Cardiac muscle cell (in vitro differentiated cells and primary cell): Measurements from ENCODE around the gene GTF2H1. TPM values are rescaled to one million over a fixed set of nuclear protein-coding genes. Genes with fewer than 3 reads are reported as not detected.
"Not testable (repeated sequence)": the region's sequence is repeated elsewhere in the genome, so short reads cannot be mapped to it uniquely, and the experiment has no call there.

ENCODE experiments used
- DNase-seq, 2 donors: peaks; one replicate each; pipeline versions ENCODE4 v3.0.0 to v3.0.0-alpha.2; 2010 to 2017; ENCODE audit warnings: low read depth in 1 of 2, low spot score in 1 of 2
- H3K27ac ChIP-seq: fragments of 200-600 bp; sonication (generic); 2 replicates; pipeline ENCODE4 v1.5.1; 2016
- H3K27me3 ChIP-seq: fragments of 200-600 bp; sonication (generic); 2 replicates; pipeline ENCODE4 v1.6.0; 2016; ENCODE audit warnings: control low read depth
- H3K36me3 ChIP-seq: fragments of 200-600 bp; sonication (generic); 2 replicates; pipeline ENCODE4 v1.5.1; 2016; ENCODE audit warnings: control low read depth
- H3K4me1 ChIP-seq: fragments of 200-600 bp; sonication (generic); 2 replicates; pipeline ENCODE4 v1.8.1; 2017; ENCODE audit warnings: low read depth, mild to moderate bottlenecking, mixed run types
- H3K4me3 ChIP-seq: fragments of 200-600 bp; sonication (generic); 2 replicates; pipeline ENCODE4 v1.5.1; 2016; ENCODE audit warnings: mild to moderate bottlenecking
- H3K9me3 ChIP-seq: fragments of 200-600 bp; sonication (generic); 2 replicates; pipeline ENCODE4 v1.5.1; 2017; ENCODE audit warnings: low read depth, mild to moderate bottlenecking, control low read depth
- CTCF ChIP-seq: IDR thresholded peaks from 2 replicates; pipeline ENCODE4 v1.5.1; 2012; ENCODE audit warnings: low read depth, mild to moderate bottlenecking, low read length
- polyA plus RNA-seq: library from polyadenylated mRNA; unstranded; fragments of >200 nt; fragmentation: Nextera tagmentation; extraction: Ambion mirVana; gene quantifications from 2 replicates; pipeline ENCODE4 v1.2.1, GENCODE V29; 2016
- total RNA-seq: library from RNA; depleted of rRNA; stranded (reverse); fragments of >200 nt; gene quantifications from 2 replicates; pipeline ENCODE4 v1.2.3, GENCODE V29; 2016

The GTF2H1 gene
- total and polyA plus RNA-seq, 2 experiments from 2014 or later = 24.6 to 25.8 TPM

GRCh38 chr11:18319914-18320313, 2.5 kb upstream of the GTF2H1 start:
- Histone ChIP-seq H3K27me3 (no peaks in the 10 kb centered on the region), H3K27ac (no peak overlapping the region), H3K9me3 (no peaks in the 10 kb centered on the region), H3K36me3 (no peaks in the 10 kb centered on the region), H3K4me1 (peaks cover 12% of the 10 kb centered on the region), H3K4me3 (no peak overlapping the region)
- no peak for TF ChIP-seq CTCF
- DNase-seq = no peak

GRCh38 chr11:18320617-18321016, 1.8 kb upstream of the GTF2H1 start:
- no peaks in the 10 kb centered on the region for H3K9me3 ChIP-seq
- no peaks in the 10 kb centered on the region for H3K27me3 ChIP-seq
- no peak overlapping the region for H3K27ac ChIP-seq
- H3K4me1 ChIP-seq = peaks cover 12% of the 10 kb centered on the region
- H3K4me3 ChIP-seq = peak overlapping the region; percentile 62
- H3K36me3 ChIP-seq = no peaks in the 10 kb centered on the region
- no peak for DNase-seq
- no peak for TF ChIP-seq CTCF

GRCh38 chr11:18321578-18321968, 794 bp upstream of the GTF2H1 start:
- no peak for TF ChIP-seq CTCF
- Histone ChIP-seq H3K27me3 (no peaks in the 10 kb centered on the region), H3K4me1 (peaks cover 12% of the 10 kb centered on the region), H3K27ac (peak overlapping the region; percentile 99), H3K36me3 (no peaks in the 10 kb centered on the region), H3K4me3 (peak overlapping the region; percentile 62), H3K9me3 (no peaks in the 10 kb centered on the region)
- DNase-seq = no peak

GRCh38 chr11:18322818-18323570, 627 bp downstream of the GTF2H1 start:
- H3K9me3 ChIP-seq = no peaks in the 10 kb centered on the region
- peak overlapping the region; percentile 62 for H3K4me3 ChIP-seq
- peak overlapping the region; percentile 99 for H3K27ac ChIP-seq
- no peaks in the 10 kb centered on the region for H3K36me3 ChIP-seq
- no peak for DNase-seq
- TF ChIP-seq CTCF = no peak
- H3K4me1 ChIP-seq = peaks cover 12% of the 10 kb centered on the region
- H3K27me3 ChIP-seq = no peaks in the 10 kb centered on the region

GRCh38 chr11:18323881-18324280, 1.5 kb downstream of the GTF2H1 start:
- not testable (repeated sequence) for H3K4me1 ChIP-seq, H3K27me3 ChIP-seq, H3K27ac ChIP-seq, DNase-seq, H3K36me3 ChIP-seq, H3K4me3 ChIP-seq, H3K9me3 ChIP-seq

- DNase-seq = no peak
- no peak for TF ChIP-seq CTCF
- H3K27ac ChIP-seq = no peak overlapping the region
- H3K9me3 ChIP-seq = no peaks in the 10 kb centered on the region
- no peak overlapping the region for H3K4me3 ChIP-seq
- H3K36me3 ChIP-seq = no peaks in the 10 kb centered on the region
- no peaks in the 10 kb centered on the region for H3K27me3 ChIP-seq
- H3K4me1 ChIP-seq = peaks cover 5% of the 10 kb centered on the region
These were observed 2.0 kb downstream of the GTF2H1 start for GRCh38 chr11:18324381-18324780.
